Neuronal stem cell (in vitro differentiated cells): ENCODE results near the gene MATR3.
"Not testable (repeated sequence)": the region's sequence is repeated elsewhere in the genome, so short reads cannot be mapped to it uniquely, and the experiment has no call there.

Experiments used
- DNase-seq: peaks from one replicate; pipeline ENCODE4 v3.0.0-alpha.2; 2013; ENCODE audit warnings: low spot score
- H2AFZ ChIP-seq: one replicate; pipeline ENCODE4 v1.6.1; 2013; ENCODE audit warnings: mild to moderate bottlenecking, low read length, inconsistent platforms
- H2AK5ac ChIP-seq: 2 replicates; pipeline ENCODE4 v1.6.1; 2013; ENCODE audit warnings: low read depth, mild to moderate bottlenecking, inconsistent platforms, low read length, moderate library complexity, mixed read lengths
- H2BK120ac ChIP-seq: 2 replicates; pipeline ENCODE4 v1.6.1; 2013; ENCODE audit warnings: low read depth, mild to moderate bottlenecking, inconsistent platforms, low read length, moderate library complexity, mixed read lengths
- H2BK12ac ChIP-seq: one replicate; pipeline ENCODE4 v1.6.1; 2013; ENCODE audit warnings: low read length, inconsistent platforms
- H2BK15ac ChIP-seq: 2 replicates; pipeline ENCODE4 v1.6.1; 2013; ENCODE audit warnings: mild to moderate bottlenecking, low read length, inconsistent platforms, mixed read lengths
- H2BK5ac ChIP-seq: one replicate; pipeline ENCODE4 v1.6.1; 2013; ENCODE audit warnings: inconsistent platforms, mild to moderate bottlenecking, low read length, moderate library complexity
- H3K14ac ChIP-seq: one replicate; pipeline ENCODE4 v1.6.1; 2013; ENCODE audit warnings: low read length, inconsistent platforms
- H3K18ac ChIP-seq: 2 replicates; pipeline ENCODE4 v1.6.1; 2013; ENCODE audit warnings: low read length, inconsistent platforms
- H3K23ac ChIP-seq: 2 replicates; pipeline ENCODE4 v1.6.1; 2013; ENCODE audit warnings: low read depth, mild to moderate bottlenecking, mixed read lengths, low read length, inconsistent platforms; ENCODE audit not compliant: poor library complexity
- H3K27ac ChIP-seq: replicated peaks from 3 replicates; pipeline ENCODE4 v1.5.1; 2013; ENCODE audit warnings: low read length, inconsistent platforms
- H3K27me3 ChIP-seq, 3 experiments: 2 replicates each; pipeline ENCODE4 v1.6.1; 2013; ENCODE audit warnings: low read length in 3 of 3, mild to moderate bottlenecking in 2 of 3, inconsistent platforms in 1 of 3, low read depth in 1 of 3, mixed read lengths in 1 of 3, moderate library complexity in 1 of 3; ENCODE audit not compliant: control insufficient read depth in 3 of 3, insufficient read depth in 3 of 3
- H3K36me3 ChIP-seq, 2 donors: replicated peaks in 1 of 2; 2 replicates each; pipeline ENCODE4 v1.6.1; 2013; ENCODE audit warnings: low read length in 2 of 2; ENCODE audit not compliant: control insufficient read depth in 2 of 2, insufficient read depth in 2 of 2
- H3K4ac ChIP-seq: 2 replicates; pipeline ENCODE4 v1.6.1; 2013; ENCODE audit warnings: inconsistent platforms, mild to moderate bottlenecking, low read length, moderate library complexity
- H3K4me1 ChIP-seq, 2 donors: 1 replicate in 1 of 2; 2 replicates in 1 of 2; pipeline ENCODE4 v1.6.1; 2013; ENCODE audit warnings: low read length in 2 of 2, low read depth in 1 of 2; ENCODE audit not compliant: control insufficient read depth in 2 of 2, insufficient read depth in 1 of 2
- H3K4me2 ChIP-seq: one replicate; pipeline ENCODE4 v1.6.1; 2013; ENCODE audit warnings: mild to moderate bottlenecking, low read length, inconsistent platforms; ENCODE audit not compliant: insufficient read depth, poor library complexity, severe bottlenecking
- H3K4me3 ChIP-seq, 2 donors: 2 replicates each; pipeline ENCODE4 v1.5.1; 2013; ENCODE audit warnings: low read length in 2 of 2, mild to moderate bottlenecking in 2 of 2, inconsistent platforms in 1 of 2, moderate library complexity in 1 of 2
- H3K79me1 ChIP-seq: one replicate; pipeline ENCODE4 v1.6.1; 2013; ENCODE audit warnings: low read depth, mild to moderate bottlenecking, inconsistent platforms, low read length, moderate library complexity
- H3K9ac ChIP-seq: one replicate; pipeline ENCODE4 v1.6.1; 2013; ENCODE audit warnings: mild to moderate bottlenecking, low read depth, low read length, inconsistent platforms; ENCODE audit not compliant: poor library complexity
- H3K9me3 ChIP-seq, 2 donors: replicated peaks in 1 of 2; 2 replicates each; pipeline versions ENCODE3 to v1.6.1; 2013; ENCODE audit warnings: low read length in 2 of 2, mild to moderate bottlenecking in 2 of 2, inconsistent platforms in 1 of 2, low read depth in 1 of 2, mixed read lengths in 1 of 2, moderate library complexity in 1 of 2; ENCODE audit not compliant: control insufficient read depth in 2 of 2, insufficient read depth in 1 of 2
- H4K8ac ChIP-seq: one replicate; pipeline ENCODE4 v1.6.1; 2013; ENCODE audit warnings: low read depth, mild to moderate bottlenecking, inconsistent platforms, low read length, moderate library complexity
- H4K91ac ChIP-seq: one replicate; pipeline ENCODE4 v1.6.1; 2013; ENCODE audit warnings: low read length, low read depth, mild to moderate bottlenecking, inconsistent platforms; ENCODE audit not compliant: poor library complexity
- WGBS, 2 donors: extraction: QIAGEN DNeasy Blood & Tissue Kit; methylation state at CpG; one replicate each; pipeline ENCODE4 v1.1.7; 2013; ENCODE audit warnings: missing lambda C conversion rate in 2 of 2, mixed read lengths in 1 of 2; ENCODE audit not compliant: insufficient read length in 2 of 2, insufficient replicate concordance in 1 of 2; ENCODE audit errors: extremely low coverage in 2 of 2; 5-methylcytosine and 5-hydroxymethylcytosine counted together

The MATR3 gene

DNA sequence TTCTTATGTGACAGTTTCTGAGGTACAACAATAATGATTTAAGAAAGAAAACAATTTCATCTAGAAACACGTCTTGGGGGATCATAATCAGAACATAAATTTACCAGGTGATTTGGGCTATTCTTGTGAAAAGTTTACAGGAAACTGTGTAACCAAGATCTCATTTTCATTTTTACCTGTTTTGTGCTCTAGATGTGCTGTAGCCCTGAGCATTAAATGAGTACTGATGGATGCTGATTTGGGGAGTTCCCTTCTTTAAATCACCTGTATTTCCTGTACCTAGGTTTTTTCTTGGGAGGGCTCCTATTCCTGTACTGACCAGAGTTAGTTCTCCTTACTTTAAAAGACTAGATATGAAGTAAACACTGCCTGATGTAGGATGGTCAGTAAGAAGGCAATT is 12.7 kb downstream of the MATR3 start:
- H3K4me2 ChIP-seq: no peak overlapping the region
- H3K14ac ChIP-seq: no peak overlapping the region
- no peaks in the 10 kb centered on the region for H3K79me1 ChIP-seq
- H3K27me3 ChIP-seq: no peaks in the 10 kb centered on the region
- H2BK12ac ChIP-seq: no peak overlapping the region
- no peak for DNase-seq
- H2AFZ ChIP-seq: no peak overlapping the region
- no peak overlapping the region for H2BK120ac ChIP-seq
- H3K4ac ChIP-seq: no peak overlapping the region
- no peak overlapping the region for H3K4me3 ChIP-seq
- H4K8ac ChIP-seq: no peak overlapping the region
- H3K4me1 ChIP-seq: peaks cover 0 to 2% of the 10 kb centered on the region in 2 donors
- no peak overlapping the region for H3K27ac ChIP-seq
- H2AK5ac ChIP-seq: no peak overlapping the region
- H3K36me3 ChIP-seq: peaks cover 4 to 78% of the 10 kb centered on the region in 2 donors
- H2BK5ac ChIP-seq: no peak overlapping the region
- H3K23ac ChIP-seq: no peak overlapping the region
- H3K9me3 ChIP-seq: peaks cover 0 to 4% of the 10 kb centered on the region in 2 donors
- no CpG with 5 or more reads among the region's 1 CpG for WGBS, 2 donors
- H2BK15ac ChIP-seq: no peak overlapping the region
- H4K91ac ChIP-seq: no peak overlapping the region
- no peak overlapping the region for H3K9ac ChIP-seq
- no peak overlapping the region for H3K18ac ChIP-seq

DNA sequence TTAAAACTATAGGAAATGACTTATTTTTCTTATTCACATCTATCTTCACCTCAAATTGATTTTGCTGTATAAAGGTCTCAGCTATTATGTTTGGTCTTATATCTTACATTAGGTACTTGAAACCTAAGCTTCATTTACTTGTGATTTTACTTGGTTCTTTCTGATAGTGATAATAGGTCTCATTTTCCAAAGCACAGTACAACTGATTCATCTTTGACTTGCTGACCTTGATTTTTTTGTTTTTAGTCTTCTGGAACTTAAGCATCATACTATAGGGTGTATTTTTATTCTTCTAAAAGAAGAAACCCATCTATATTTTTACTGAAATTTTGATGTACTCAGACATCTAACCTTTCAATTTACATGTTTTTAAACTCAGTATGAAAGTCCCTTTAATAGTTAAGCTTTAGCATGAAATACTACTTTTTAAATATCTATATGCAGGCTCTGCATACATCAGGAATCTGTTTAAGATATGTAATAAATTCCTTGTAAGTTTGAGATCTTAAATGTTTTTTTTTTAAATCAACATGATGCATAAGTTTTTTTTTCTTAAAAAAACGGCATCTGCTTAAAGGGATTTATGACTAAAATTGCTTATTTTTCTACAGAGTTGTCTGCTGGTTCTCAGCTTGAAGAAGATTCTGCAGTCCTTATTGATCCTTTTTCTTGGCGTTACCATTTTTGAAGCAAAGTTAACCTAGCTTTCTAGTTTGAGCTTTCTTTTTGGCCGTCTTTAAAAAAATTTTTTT is 13.3 kb downstream of the MATR3 start:
- no peaks in the 10 kb centered on the region for H3K27me3 ChIP-seq
- H3K4me2 ChIP-seq: no peak overlapping the region
- DNase-seq: no peak
- H3K79me1 ChIP-seq: no peaks in the 10 kb centered on the region
- H2AFZ ChIP-seq: no peak overlapping the region
- H3K4ac ChIP-seq: no peak overlapping the region
- H3K4me1 ChIP-seq: peaks cover 0 to 2% of the 10 kb centered on the region in 2 donors
- H3K9ac ChIP-seq: no peak overlapping the region
- H3K4me3 ChIP-seq: no peak overlapping the region
- H2BK5ac ChIP-seq: no peak overlapping the region
- H3K18ac ChIP-seq: no peak overlapping the region
- H4K91ac ChIP-seq: no peak overlapping the region
- no peak overlapping the region for H2AK5ac ChIP-seq
- no peak overlapping the region for H2BK12ac ChIP-seq
- H2BK120ac ChIP-seq: no peak overlapping the region
- no CpG with 5 or more reads among the region's 3 CpGs for WGBS, 2 donors
- no peak overlapping the region for H3K23ac ChIP-seq
- H3K14ac ChIP-seq: no peak overlapping the region
- H4K8ac ChIP-seq: no peak overlapping the region
- H2BK15ac ChIP-seq: no peak overlapping the region
- H3K27ac ChIP-seq: no peak overlapping the region
- peaks cover 4 to 79% of the 10 kb centered on the region in 2 donors for H3K36me3 ChIP-seq
- peaks cover 0 to 4% of the 10 kb centered on the region in 2 donors for H3K9me3 ChIP-seq

DNA sequence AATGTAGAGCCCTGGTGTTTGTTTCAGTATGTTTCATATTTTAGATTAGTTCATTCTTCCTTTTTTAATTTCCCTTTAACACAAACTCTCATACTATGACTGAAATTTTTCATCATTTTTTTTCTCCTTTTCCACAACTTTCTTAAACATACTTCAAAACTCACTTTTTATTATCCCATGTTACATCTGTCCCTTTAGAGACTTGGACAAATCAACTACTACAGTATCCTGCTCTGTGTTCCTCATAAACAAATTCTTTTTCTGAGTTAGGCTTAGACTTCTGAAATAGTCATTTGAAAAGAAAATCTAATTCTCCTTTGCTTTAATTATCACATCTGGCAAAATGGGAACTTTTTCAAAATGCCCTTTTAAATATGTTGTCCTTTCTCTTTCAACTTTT is 15.3 kb downstream of the MATR3 start:
- no peak overlapping the region for H4K8ac ChIP-seq
- no peak overlapping the region for H2BK120ac ChIP-seq
- H3K23ac ChIP-seq: no peak overlapping the region
- no peak overlapping the region for H4K91ac ChIP-seq
- no peaks in the 10 kb centered on the region for H3K27me3 ChIP-seq
- no peak overlapping the region for H3K4ac ChIP-seq
- H2BK15ac ChIP-seq: no peak overlapping the region
- no peak overlapping the region for H3K18ac ChIP-seq
- peaks cover 0 to 4% of the 10 kb centered on the region in 2 donors for H3K9me3 ChIP-seq
- no peak overlapping the region for H3K9ac ChIP-seq
- no peak overlapping the region for H3K4me3 ChIP-seq
- H2BK12ac ChIP-seq: no peak overlapping the region
- H2BK5ac ChIP-seq: no peak overlapping the region
- no peak overlapping the region for H3K14ac ChIP-seq
- no peaks in the 10 kb centered on the region for H3K79me1 ChIP-seq
- H2AK5ac ChIP-seq: no peak overlapping the region
- H3K27ac ChIP-seq: no peak overlapping the region
- H3K4me2 ChIP-seq: no peak overlapping the region
- H3K36me3 ChIP-seq: peaks cover 4 to 78% of the 10 kb centered on the region in 2 donors
- no peak overlapping the region for H2AFZ ChIP-seq
- H3K4me1 ChIP-seq: peaks cover 0 to 5% of the 10 kb centered on the region in 2 donors
- DNase-seq: no peak

DNA sequence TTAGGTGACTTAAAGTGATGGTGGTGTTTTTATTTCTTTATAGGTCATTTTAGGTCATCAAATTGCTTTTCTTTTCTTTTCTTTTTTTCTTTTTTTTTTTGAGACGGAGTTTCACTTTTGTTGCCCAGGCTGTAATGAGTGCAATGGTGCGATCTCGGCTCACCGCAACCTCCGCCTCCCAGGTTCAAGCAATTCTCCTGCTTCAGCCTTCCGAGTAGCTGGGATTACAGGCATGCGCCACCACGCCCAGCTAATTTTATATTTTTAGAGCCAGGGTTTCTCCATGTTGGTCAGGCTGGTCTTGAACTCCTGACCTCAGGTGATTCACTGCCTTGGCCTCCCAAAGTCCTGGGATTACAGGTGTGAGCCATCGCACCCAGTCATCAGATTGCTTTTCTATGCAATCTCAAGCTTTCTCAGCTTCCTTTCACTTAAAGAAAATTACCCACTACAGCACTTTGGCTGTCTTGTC is 17.2 kb downstream of the MATR3 start:
- H3K4me3 ChIP-seq, DNase-seq, H2BK12ac ChIP-seq, H2BK5ac ChIP-seq, H3K9me3 ChIP-seq, H2AFZ ChIP-seq, H2BK120ac ChIP-seq, H4K8ac ChIP-seq, H3K27me3 ChIP-seq, H3K4ac ChIP-seq, H2AK5ac ChIP-seq, H3K18ac ChIP-seq, H2BK15ac ChIP-seq, H3K79me1 ChIP-seq, H3K27ac ChIP-seq, H3K23ac ChIP-seq, H3K4me2 ChIP-seq, H3K9ac ChIP-seq, H3K4me1 ChIP-seq, H4K91ac ChIP-seq, H3K14ac ChIP-seq: not testable (repeated sequence)
- no CpG with 5 or more reads among the region's 9 CpGs for WGBS, 2 donors
- peaks cover 4 to 92% of the 10 kb centered on the region in 2 donors for H3K36me3 ChIP-seq
